ENCODE results near the gene ACAA1.

Gene ACAA1

DNA sequence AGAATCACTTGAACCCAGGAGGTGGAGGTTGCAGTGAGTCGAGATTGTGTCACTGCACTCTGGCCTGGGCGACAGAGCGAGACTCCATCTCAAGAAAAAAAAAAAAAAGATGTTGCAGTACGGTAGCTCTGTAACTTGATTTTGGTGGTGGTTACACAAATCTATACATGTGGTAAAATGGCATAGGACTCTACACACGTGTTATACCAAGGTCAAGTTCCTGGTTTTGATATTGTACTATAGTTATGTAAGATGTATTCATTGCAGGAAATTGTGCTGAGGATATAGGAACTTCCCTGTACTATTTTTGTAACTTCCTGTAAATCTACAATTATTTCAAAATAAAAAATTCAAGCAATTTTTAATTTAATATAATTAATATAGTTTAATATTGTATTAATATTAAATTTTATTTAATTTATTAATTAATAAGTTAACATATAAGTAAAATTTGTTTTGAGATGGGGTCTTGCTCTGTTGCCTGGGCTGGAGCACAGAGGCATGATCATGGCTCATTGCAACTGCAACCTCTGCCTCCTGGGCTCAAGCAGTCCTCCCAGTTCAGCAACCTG is 11.5 kb upstream of the ACAA1 start:
- TF ChIP-seq, protein P1, sequence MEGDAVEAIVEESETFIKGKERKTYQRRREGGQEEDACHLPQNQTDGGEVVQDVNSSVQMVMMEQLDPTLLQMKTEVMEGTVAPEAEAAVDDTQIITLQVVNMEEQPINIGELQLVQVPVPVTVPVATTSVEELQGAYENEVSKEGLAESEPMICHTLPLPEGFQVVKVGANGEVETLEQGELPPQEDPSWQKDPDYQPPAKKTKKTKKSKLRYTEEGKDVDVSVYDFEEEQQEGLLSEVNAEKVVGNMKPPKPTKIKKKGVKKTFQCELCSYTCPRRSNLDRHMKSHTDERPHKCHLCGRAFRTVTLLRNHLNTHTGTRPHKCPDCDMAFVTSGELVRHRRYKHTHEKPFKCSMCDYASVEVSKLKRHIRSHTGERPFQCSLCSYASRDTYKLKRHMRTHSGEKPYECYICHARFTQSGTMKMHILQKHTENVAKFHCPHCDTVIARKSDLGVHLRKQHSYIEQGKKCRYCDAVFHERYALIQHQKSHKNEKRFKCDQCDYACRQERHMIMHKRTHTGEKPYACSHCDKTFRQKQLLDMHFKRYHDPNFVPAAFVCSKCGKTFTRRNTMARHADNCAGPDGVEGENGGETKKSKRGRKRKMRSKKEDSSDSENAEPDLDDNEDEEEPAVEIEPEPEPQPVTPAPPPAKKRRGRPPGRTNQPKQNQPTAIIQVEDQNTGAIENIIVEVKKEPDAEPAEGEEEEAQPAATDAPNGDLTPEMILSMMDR (IDR thresholded peaks at IDR 0.05; ENCODE audit: insufficient read depth, low read depth, low read length, missing control alignments): no peak

DNA sequence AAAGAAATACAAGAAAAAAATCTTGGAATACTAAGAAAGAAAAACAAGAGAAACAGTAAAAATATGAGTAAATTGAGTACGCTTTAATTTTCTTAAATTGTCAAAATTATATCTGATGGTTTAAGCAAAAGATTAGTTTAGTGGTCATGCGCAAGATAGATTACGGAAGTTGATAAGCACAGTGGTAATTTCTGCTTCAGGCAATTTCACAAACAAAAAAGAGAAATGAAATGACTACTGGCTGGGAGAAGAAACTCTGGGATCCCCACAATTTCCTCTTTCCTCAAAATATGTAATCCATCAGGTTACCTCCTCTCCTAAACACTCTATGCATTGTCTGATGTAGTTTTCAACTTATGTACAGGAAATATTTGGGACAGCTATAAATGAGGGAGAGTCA is 10.5 kb upstream of the ACAA1 start:
- TF ChIP-seq, protein P1 (IDR thresholded peaks at IDR 0.05; ENCODE audit: insufficient read depth, low read depth, low read length, missing control alignments): no peak
- no peak overlapping the region for H3K4me3 ChIP-seq (ENCODE audit: low read length)
- no peak for DNase-seq (ENCODE audit: low read depth)

More for the DNA sequence above, 11.5 kb upstream of the ACAA1 start:
- no peak for DNase-seq (ENCODE audit: low read depth)
- no peak overlapping the region for H3K4me3 ChIP-seq (ENCODE audit: low read length)

DNA sequence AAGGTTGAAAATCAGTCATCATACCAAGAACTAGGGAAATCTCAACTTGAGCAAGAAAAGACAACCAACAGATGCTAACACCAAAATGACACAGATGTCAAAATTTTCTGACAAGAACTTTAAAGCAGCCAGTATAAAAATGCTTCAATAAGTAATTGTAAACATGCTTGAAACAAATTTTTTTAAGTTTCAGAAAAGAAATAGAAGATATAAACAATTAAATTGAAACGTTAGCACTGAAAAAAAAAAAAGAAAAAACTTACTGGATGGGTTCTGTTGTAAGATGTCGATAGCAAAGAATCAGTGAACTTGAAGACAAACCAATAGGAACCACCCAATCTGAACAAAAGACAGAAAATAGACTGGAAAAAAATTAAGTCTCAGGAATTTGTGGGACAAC is 9.6 kb upstream of the ACAA1 start:
- DNase-seq (ENCODE audit: low read depth): no peak
- TF ChIP-seq, protein P1 (IDR thresholded peaks at IDR 0.05; ENCODE audit: insufficient read depth, low read depth, low read length, missing control alignments): no peak
- no peak overlapping the region for H3K4me3 ChIP-seq (ENCODE audit: low read length)

DNA sequence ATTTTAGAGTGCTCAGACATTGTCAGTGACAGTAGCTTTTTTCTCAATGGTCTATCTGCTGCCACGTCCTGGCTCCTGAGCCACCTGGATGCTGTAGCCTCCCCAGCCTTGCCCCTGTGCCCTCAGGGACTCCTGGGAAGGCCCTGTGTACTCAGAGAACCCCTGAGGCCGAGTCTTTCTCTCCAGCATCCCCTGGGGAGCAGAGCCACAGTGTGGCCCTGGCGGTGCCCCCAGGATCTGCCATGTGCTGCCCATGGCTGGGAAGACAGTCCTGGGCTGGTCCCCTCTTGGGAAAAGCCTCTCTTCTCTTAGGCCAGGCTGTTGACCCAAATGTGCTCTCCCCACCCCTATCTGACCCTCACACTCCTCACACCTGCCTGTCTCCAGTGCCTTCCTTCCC is 6.6 kb upstream of the ACAA1 start:
- TF ChIP-seq, protein P1 (IDR thresholded peaks at IDR 0.05; ENCODE audit: insufficient read depth, low read depth, low read length, missing control alignments): no peak
- DNase-seq (ENCODE audit: low read depth): no peak

DNA sequence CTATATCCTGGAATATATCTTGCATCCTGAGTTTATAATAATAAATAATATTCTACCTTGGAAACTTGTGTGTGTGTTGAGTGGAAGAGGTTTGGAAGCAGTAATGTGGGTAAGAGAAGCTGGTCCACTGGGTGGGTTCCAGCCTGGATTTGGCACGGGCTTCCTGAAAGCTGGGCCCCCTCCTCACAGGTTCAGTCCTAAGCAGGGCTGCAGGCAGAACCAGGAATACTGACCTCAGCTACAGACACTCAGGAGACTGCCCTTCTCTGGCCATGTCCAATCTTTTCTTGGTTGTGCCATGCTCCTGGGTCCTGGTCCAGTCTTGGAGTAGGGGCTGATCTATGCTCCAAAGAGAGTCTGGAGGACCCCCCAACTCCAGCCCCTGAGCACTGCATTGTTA is 6.0 kb upstream of the ACAA1 start:
- DNase-seq (ENCODE audit: low read depth): no peak
- TF ChIP-seq, protein P1 (IDR thresholded peaks at IDR 0.05; ENCODE audit: insufficient read depth, low read depth, low read length, missing control alignments): no peak
- no peak overlapping the region for H3K4me3 ChIP-seq (ENCODE audit: low read length)

More for the DNA sequence above, 6.6 kb upstream of the ACAA1 start:
- H3K4me3 ChIP-seq (ENCODE audit: low read length): no peak overlapping the region

DNA sequence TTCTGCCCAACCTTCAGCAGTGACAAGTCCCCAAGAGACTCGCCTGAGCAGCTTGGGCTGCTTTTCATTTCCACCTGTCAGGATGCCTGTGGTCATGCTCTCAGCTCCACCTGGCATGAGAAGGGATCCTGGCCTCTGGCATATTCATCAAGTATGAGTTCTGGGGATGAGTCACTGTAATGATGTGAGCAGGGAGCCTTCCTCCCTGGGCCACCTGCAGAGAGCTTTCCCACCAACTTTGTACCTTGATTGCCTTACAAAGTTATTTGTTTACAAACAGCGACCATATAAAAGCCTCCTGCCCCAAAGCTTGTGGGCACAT is 5.0 kb upstream of the ACAA1 start:
- DNase-seq (ENCODE audit: low read depth): peak; percentile 66
- no peak overlapping the region for H3K4me3 ChIP-seq (ENCODE audit: low read length)
- TF ChIP-seq, protein P1 (IDR thresholded peaks at IDR 0.05; ENCODE audit: insufficient read depth, low read depth, low read length, missing control alignments): no peak

DNA sequence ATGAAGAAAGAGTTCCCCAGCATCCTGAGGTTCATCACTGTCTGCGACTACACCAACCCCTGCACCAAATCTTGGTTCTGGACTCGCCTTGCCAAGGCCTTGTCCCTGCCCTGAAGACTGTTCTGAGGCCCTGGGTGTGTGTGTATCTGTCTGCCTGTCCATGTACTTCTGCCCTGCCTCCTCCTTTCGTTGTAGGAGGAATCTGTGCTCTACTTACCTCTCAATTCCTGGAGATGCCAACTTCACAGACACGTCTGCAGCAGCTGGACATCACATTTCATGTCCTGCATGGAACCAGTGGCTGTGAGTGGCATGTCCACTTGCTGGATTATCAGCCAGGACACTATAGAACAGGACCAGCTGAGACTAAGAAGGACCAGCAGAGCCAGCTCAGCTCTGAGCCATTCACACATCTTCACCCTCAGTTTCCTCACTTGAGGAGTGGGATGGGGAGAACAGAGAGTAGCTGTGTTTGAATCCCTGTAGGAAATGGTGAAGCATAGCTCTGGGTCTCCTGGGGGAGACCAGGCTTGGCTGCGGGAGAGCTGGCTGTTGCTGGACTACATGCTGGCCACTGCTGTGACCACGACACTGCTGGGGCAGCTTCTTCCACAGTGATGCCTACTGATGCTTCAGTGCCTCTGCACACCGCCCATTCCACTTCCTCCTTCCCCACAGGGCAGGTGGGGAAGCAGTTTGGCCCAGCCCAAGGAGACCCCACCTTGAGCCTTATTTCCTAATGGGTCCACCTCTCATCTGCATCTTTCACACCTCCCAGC is 4.4 kb upstream of the ACAA1 start:
- no peak overlapping the region for H3K4me3 ChIP-seq (ENCODE audit: low read length)
- TF ChIP-seq, protein P1 (IDR thresholded peaks at IDR 0.05; ENCODE audit: insufficient read depth, low read depth, low read length, missing control alignments): no peak

More for the DNA sequence above, 4.4 kb upstream of the ACAA1 start:
- no peak for DNase-seq (ENCODE audit: low read depth)

All from epithelial cell of esophagus (primary cell).